GM18861 (cell line): ENCODE measurements around the gene CNTFR.
"Not testable (repeated sequence)": the region's sequence is repeated elsewhere in the genome, so short reads cannot be mapped to it uniquely, and the experiment has no call there.

Experiments
- ATAC-seq: cut with Tn5 transposase; IDR thresholded peaks from one replicate; pipeline ENCODE4 v1.9.1; 2021; ENCODE audit not compliant: unreplicated experiment

Gene CNTFR, protein sequence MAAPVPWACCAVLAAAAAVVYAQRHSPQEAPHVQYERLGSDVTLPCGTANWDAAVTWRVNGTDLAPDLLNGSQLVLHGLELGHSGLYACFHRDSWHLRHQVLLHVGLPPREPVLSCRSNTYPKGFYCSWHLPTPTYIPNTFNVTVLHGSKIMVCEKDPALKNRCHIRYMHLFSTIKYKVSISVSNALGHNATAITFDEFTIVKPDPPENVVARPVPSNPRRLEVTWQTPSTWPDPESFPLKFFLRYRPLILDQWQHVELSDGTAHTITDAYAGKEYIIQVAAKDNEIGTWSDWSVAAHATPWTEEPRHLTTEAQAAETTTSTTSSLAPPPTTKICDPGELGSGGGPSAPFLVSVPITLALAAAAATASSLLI

DNA sequence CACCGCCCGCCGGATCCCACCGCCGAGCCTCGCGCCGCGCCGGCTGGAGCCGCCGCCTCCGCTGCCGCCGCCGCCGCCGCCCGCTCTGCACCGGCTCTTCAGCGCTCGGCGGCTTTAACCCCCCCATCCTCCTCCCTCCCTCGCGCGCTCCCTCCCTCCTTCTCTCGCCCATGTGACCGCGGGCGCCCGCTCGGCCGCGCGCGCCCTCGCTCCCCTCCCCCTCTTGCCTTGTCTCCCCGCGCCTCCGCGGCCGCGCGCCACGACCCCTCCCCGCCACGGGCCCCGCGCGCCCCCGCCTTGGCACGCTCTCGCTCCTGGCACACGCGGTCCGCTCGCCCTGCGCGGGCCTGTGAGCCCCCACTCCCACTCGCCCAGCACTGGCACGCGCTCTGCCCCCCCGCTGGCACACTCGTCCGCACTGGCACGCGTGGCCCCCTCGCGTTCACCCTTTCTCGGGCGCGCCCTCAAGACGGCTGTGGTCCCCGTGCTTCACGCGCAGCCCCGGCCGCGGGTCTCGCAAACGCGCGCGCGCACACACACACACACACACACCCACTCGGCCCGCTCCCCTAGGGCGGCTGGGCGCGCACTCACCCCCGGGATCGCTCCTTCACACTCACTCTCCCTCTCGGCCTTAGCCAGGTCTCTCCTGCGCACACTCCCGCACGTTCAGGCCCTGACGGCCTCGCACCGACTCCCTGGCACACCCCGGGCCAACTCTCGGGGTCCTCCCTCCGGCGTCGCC lies at the start of gene CNTFR:
Gene CNTFR (minus strand): TSS at position 89 of the 745 bp plus-strand sequence. CDS start 20,743 bp downstream, outside the sequence.
- ATAC-seq = no peak

GRCh38 chr9:34639322-34639721 lies 49.8 kb upstream of the CNTFR start:
- ATAC-seq = not testable (repeated sequence)

DNA sequence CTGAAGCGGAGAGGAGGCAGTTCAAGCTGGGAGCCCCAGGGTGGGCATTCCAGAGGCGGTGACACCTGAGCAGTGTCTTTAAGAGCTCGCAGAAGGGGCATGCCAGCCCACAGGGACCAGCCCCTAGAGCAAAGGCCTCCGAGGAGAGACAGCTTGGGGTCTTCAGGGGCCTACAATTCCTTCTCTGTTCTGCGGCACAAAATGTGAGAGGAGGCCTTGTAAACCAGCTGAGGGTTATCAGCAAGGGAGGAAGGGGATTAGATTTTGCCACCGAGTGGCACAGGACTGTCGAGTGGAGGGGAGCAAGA lies 48.6 kb upstream of the CNTFR start:
- no peak for ATAC-seq

DNA sequence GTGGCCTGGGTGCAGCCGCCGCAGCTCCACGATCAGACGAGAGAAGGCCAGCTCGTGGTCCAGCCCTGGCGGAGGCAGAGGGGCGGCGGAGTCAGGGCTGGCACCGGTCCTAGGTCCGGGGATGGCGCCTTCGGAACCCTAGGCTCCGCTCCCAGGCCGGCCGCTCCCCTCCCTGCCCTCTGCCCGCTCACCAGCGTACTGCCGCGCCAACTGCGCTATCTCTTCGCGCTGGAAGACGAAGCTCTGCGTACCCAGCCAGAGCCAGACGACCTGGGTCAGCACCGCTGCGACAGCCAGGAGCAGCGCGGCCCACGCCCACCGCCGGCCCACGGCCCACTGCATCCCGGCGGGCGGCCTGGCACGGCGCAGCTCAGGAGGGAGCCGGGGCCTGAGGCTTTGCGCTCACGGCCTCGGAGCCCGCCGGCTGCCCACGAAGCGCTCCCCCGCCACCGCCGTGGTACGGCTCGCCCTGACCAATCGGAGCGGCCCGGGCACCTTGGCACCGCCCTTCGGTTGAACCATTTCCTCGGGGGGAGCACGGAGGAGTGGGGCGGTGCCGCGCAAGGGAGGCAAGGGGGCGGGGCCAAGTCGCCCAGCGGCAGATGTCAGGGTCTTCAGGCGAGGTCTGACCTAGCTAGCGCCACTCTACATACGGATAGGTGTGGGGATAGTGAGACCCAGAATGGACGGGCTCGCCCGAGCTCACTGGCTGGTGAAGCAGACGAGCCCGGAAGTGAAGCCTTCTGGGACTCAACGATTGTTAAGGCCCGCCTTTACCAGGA lies 48.0 kb upstream of the CNTFR start, which contains the start of gene SIGMAR1:
Gene SIGMAR1 (minus strand): TSS at position 432 of the 782 bp plus-strand sequence. CDS start 90 bp downstream, at position 342.
- peak; percentile 79 for ATAC-seq

DNA sequence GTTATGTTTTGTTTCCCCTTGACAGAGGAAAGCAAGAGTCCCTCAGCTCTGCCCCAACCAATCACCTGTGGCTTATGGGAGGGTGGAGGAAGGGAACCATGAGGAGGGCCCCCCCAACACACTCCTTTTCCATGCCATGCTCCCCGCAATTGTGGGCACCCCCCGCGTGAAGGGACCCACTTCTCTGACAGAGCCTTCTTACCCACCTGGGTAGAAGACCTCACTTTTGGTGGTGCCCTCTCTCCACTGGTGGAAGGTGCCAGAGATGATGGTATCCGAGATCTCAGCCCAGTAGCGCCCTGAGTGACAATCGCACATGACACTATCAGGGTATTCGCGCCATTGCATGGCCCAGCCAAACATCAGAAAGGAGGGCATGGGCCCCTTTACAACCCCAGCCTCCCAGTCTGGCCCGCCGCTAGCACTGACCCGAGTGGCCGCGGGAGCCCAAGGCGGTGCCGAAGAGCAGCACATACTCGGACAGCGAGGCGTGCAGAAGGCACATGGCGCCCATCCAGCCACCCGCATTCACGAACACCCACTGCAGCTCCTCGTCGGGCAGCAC lies 47.3 kb upstream of the CNTFR start:
- ATAC-seq = no peak

DNA sequence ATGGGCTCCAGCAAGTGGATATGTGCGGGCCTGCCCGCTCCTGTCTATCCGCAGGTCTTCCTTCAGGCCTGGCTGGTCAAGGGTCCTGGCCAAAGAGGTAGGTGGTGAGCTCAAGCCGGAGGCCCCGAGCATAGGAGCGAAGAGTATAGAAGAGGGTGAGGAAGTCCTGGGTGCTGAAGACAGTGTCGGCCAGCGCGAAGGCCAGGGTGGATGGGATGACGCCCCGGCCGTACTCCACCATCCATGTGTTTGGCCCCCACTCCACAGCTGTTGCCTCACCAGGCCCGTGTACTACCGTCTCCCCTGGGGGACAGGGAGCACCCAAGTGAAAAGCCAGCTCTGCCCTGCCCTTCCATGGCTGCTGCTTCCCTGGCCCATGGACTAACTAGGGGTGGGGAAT lies 46.0 kb upstream of the CNTFR start:
- ATAC-seq = no peak

GRCh38 chr9:34634551-34635248 lies 45.2 kb upstream of the CNTFR start:
- ATAC-seq = no peak

- ATAC-seq = peak; percentile 35
These were observed 44.5 kb upstream of the CNTFR start for GRCh38 chr9:34633851-34634550.

GRCh38 chr9:34633166-34633565 lies 43.6 kb upstream of the CNTFR start:
- ATAC-seq = no peak

DNA sequence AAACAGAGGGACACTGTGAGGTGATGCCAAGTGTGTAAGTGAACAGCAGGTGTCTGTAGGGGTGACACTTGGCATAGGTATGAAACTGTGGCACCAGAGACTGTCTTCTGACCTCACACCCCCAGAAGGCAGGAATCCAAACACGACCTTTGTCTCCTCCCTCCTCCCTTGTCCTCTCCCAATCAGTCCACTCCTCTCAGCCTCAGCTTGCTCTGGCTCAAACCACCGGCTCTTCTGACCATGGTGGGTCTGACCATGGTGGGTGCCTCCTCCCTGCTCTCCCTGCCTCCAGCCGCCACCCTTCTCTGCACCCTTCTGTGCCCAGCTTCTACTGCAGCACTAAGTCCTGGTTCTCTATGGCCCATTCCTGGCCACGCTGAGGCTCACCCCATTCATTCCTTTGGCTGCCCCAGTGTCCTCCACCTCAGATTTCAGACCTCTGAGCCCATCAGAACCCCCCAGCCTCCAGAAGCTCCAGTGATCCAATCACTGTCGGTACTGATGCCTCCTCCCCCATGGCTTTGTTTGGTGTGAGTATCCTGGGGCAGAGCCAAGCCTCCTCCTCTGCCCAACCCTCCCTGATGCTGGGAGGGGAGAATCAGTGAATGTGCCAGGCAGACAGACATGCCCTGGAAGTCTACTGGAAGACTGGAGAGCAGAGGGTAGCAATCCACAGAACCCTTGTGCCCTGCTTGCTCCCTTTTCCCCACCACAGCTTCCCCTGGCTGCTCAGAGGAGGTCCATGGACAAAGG lies 41.1 kb upstream of the CNTFR start:
- no peak for ATAC-seq

- no peak for ATAC-seq
These were observed 39.9 kb upstream of the CNTFR start for GRCh38 chr9:34629491-34629808.

- ATAC-seq = no peak
These were observed 39.3 kb upstream of the CNTFR start, which contains the start of gene ARID3C for GRCh38 chr9:34628656-34629490. TSS of gene ARID3C (minus strand) at chr9:34629066. CDS start at chr9:34628014, 1,052 bp downstream.

- no peak for ATAC-seq
These were observed 38.5 kb upstream of the CNTFR start for GRCh38 chr9:34627716-34628655.

- ATAC-seq = no peak
These were observed 35.6 kb upstream of the CNTFR start for GRCh38 chr9:34625186-34625486.

DNA sequence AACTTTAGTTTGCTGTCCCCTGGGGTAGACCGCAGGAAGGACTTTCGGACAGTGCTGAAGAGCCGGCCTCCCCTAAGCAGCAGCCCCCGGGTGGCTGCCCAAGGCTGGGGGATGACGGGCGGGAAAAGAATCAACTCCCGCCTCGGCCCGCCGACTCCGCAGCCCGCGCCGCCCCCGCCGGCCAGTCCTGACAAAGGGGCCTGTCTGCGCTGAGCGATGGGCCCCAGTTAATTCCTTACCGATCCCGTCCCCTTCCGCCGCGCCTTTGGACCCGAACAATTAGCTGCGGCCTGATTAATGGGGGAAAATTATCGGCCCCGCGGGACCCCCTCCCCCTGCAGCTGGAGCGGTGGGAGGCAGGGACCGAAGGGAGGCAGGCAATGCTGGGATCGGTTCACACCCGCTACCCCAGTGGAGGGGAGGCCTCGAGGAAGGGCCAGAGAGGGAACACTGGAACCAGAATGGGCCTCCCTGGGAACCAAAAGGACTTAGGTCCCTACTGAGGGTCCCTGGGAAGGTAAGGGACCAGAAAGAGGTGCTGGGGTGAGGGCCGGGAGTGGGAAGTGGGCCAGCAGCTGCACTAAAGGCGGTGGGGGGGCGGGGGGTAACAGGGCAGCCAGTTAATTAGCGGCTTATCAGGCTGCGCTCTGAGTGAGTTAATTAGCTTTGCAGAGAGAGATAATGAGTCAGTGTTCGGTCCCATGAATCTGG lies 35.1 kb upstream of the CNTFR start:
- no peak for ATAC-seq

- no peak for ATAC-seq
These were observed 34.1 kb upstream of the CNTFR start for GRCh38 chr9:34623374-34624235.
